Kasumi-1 (cell line): Measurements from ENCODE around the gene SC5D.
A peak's percentile ranks its signal among the peaks of the same experiment; 100 is the strongest.

Experiments used
- DNase-seq, 2 experiments: peaks; one replicate each; lab custom pipeline; 2025; lab: John Stamatoyannopoulos, UW

SC5D gene

GRCh38 chr11:121293288-121293594 lies 670 bp downstream of the SC5D start:
- no peak for DNase-seq

DNA sequence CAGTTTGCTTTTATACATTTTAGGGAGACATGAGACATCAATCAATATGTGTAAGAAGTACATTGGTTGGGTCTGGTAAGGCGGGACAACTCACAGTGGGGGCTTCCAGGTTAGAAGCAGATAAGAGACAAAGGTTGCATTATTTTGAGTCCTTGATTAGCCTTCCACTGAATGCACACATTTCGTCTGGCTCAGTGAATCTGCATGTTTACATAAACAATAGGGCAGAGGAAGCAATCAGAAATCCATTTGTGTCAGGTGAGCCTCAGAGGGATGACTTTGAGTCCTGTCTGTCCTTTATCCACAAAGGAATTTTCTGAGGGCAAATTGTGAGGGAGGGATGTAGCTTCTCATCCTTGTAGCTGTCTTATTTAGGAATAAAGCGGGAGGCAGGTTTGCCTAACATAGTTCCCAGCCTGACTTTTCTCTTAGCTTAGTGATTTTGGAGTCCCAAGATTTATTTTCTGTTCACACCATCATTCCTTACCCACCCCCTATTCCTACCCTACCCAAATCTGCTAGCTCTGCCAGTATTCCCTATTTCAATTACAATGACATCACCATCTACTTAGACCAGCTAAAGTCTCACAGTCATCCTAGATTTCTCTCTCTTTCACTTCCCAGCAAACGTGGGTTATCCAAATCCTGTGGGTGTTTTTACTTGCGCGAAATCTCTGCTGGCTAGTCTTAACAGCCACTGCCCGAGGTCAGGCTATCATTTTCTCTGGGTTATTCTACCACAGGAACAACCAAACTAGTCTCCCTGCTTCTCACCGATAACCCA lies 2.9 kb downstream of the SC5D start:
- DNase-seq = no peak

GRCh38 chr11:121297872-121298271 lies 5.3 kb downstream of the SC5D start:
- no peak for DNase-seq

GRCh38 chr11:121298774-121299173 lies 6.2 kb downstream of the SC5D start:
- no peak for DNase-seq

GRCh38 chr11:121299417-121299816 lies 6.8 kb downstream of the SC5D start:
- DNase-seq = no peak

- DNase-seq = no peak
These were observed 7.9 kb downstream of the SC5D start for GRCh38 chr11:121300313-121300971.

GRCh38 chr11:121300972-121301699 lies 8.6 kb downstream of the SC5D start:
- no peak for DNase-seq

DNA sequence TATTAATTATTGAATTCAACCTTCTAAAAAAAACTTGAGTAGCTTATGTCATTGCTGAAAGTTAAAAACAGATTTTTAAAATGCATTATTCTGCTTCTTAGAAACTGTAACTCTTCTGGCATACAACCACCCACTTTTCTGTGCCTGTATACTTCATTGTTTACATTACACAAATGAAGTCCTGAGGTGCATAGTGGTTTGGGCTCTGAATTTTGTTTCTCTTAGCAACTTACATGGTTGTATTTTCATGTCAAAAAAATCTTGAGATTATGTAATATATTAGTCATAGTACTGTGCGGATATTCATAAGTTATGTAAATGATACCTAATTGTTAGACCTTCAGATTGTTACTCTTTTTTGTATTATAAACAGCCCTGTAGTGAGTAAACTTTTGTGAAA lies 12.2 kb downstream of the SC5D start:
- DNase-seq = no peak

DNA sequence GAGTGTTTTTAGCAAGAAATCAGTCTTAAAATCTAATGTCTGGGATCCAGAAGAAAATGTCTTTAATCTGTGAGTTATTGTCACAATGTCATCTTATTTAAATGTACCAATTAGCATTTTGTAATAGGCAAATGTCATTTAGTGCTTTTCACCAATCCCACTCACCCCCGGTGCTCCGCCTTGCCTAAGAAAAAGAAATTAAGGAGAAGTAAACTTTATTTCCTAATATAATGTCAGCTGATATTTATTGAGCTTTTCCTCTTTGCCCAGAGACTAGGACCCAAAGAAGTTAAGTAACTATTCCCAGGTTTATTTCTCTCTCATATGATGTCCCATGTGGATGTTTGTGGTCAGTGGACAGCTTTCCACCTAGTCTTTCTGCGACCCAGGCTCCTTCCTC lies 16.2 kb downstream of the SC5D start:
- DNase-seq = no peak

DNA sequence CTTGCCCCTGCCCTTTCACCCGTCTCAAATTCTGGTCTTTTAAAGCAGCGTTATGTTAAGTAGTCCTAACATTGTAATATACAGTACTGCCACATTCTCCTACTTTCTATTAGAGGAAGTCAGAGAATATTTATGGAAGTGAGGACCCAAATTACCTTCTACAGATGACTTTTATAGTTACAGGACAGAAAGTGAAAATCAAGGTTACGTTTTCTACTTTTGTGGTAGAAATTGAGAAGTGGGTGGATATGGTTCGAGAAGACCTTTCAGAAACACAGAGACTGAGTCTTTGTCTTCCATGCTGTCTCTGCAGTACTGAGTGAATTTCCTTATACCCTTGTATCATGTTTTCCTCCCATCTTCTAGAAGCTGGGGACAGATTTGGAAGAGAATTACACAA lies 17.1 kb downstream of the SC5D start:
- DNase-seq = no peak

- DNase-seq = no peak
These were observed 18.3 kb downstream of the SC5D start for GRCh38 chr11:121310908-121311307.

- no peak for DNase-seq
These were observed 18.8 kb downstream of the SC5D start for GRCh38 chr11:121311373-121311772.

- no peak for DNase-seq
These were observed 19.9 kb downstream of the SC5D start for GRCh38 chr11:121312483-121312882.

DNA sequence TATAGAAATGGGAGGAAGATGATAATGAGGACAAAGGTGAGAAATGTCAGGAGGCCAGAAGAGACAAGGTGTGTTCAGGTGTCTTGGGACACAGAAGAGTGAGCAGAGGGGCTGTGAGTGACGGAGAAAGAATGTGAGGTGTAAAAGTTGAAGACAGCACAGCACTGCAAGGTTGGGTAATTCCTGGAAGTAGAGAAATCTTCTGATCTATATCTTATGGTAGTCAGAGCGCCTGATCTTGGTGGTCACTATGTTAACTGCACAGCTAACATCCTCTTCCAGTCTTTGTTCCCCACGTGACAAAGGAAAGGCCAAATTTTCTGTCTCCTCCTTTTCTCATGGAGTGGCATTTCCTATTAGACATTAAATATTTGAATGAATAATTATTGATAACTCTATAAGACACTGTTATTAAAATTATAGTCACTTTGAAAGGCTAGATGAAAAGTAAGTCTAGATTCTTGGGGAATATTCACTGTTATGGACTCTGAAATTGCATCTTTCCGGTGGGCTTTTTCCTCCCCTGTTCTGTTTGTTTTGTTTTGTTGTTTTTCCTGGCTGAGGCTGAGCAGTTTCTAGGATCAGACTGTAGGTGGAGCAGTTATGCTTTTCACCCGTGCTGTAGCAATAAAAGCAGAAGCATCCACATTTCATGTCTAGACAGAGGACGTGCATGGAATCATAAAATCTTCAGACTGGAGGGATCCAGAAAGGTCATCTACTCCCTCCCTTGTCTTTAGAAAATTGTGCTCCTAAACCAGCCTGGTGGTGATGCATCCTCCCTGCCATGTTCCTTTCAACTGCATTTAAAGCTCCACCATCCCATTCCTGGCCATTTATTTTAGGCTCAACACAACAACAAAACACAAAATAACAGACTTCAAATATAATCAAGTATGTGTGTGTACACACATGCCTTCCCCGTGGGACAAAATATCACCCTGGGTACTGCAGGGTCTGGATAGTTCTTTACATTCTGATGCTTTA lies 26.6 kb downstream of the SC5D start:
- DNase-seq = peak; percentile 78 to 81

DNA sequence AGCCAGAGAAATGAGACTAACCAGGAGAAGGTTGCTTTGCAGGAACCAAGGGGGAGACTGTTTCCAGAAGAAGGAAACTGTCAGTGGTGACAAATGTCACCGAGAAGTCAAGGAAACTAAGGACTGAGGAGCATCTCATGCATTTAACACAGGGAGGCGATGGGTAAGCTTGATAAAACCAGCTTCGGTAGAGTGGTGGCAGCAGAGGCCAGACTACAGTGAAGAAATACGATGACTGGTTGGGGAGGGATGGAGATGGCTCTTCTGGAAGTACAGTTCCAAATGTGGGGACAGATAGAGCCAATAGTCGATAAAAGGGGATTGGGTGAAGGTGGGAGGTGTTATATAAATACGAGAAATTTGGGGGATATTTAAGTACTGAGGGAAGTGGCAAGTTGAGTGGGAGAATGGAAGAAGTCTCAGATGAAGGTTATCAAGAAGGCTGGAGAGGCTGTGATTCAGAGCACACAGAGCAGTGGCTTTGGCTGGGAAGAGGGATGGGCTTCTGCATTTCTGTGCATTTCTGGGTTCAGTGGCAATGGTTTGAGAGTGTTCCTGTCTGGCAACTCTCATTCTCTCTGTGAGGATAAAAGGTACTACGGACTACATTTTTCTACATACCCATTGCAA lies 29.2 kb downstream of the SC5D start:
- peak; percentile 51 to 55 for DNase-seq

DNA sequence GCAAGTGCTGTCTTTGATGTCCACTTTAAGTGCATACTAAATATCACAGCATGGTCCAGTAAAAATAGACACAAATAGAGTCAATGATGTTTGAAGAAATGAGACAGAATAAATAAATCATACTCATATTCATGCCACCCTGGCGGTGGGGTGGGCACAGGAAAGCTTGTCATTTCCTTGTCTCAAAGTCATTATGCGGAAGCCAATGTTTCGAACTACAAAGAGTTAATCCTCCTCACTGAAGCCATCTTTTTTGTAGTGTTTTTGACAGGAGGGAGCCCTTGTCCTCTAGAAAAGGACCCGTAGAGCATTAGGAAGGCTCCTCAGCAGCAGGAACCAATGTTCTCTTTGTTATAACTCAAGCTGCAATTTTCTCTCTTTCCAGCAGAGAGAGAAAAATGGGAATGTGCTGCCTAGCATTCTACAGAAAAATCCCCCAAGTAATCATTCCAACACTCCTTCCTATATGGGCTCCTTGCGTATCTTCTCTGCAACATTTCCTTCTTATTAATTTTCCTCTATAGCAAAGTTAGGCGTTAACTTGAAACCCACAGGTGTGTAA lies 30.6 kb downstream of the SC5D start:
- DNase-seq = no peak

DNA sequence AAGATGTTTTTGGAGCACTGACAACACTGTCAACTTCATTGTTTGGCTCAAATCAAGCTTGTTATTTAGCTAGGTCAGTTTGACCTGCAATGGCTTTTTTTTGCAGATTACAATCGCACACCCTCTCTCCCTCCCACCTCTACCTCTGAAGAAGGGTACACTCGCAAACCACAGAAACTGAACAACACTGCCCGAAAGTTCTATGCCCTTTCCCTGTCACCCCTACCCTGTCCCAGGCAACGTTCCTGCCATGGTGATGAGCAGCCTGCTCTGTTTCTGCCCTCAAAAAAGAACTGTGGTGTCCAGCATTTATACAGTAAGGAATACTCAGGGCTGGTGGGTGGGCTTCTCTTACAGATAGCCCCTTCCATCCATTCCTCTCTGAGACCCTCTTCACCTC lies 33.7 kb downstream of the SC5D start:
- DNase-seq = no peak

GRCh38 chr11:121327553-121327952 lies 35.0 kb downstream of the SC5D start:
- DNase-seq = no peak

GRCh38 chr11:121328176-121328966 lies 35.8 kb downstream of the SC5D start:
- DNase-seq = no peak

- DNase-seq = no peak
These were observed 36.6 kb downstream of the SC5D start for GRCh38 chr11:121328967-121329679.
